Measurements from ENCODE around the gene MMP2. TPM values are rescaled to one million over a fixed set of nuclear protein-coding genes. Genes with fewer than 3 reads are reported as not detected.

The MMP2 gene
- total and polyA plus RNA-seq, 7 donors, result 16.0 to 60.9 (median 23.2) TPM

GRCh38 chr16:55527885-55528284, 48.9 kb downstream of the MMP2 start:
- H3K27ac ChIP-seq, result no peak overlapping the region
- intact Hi-C loops (cut with DNase I), result no loop called here

DNA sequence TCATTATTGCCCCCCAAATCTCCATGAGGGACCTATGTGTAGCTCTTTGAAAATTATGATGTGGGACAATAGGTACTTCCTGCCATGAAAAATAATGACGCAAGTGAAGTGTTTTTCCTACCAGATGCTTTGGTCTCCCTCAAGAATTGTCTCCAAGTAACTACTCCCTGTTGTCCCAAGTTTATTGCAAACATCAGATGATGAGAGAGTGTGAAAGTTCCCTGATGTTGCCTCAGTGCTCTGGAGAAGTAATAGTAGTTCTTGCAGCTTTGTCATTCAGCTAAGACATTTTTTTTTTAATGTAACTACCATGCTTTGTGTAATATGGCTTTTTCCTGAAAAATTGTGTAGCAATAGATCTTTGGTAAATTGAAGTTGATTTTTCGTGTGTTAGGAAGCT, 50.0 kb downstream of the MMP2 start:
- no peaks in the 10 kb centered on the region for H3K27me3 ChIP-seq (ENCODE audit: insufficient read depth in 3 of 3, low read length in 2 of 3)
- no peaks in the 10 kb centered on the region for H3K36me3 ChIP-seq (ENCODE audit: insufficient read depth in 1 of 2, low read depth in 1 of 2)
- no peak for DNase-seq
- 62 to 70% (median 64%) methylated on average over 2 of the region's 2 CpGs for WGBS, 3 donors
- no peaks in the 10 kb centered on the region for H3K4me1 ChIP-seq
- H3K27ac ChIP-seq, result no peak overlapping the region
- ATAC-seq, result peak in 1 of 4 donors; percentile 47
- no peak for TF ChIP-seq CTCF (IDR thresholded peaks at IDR 0.05)
- intact Hi-C loops (cut with DNase I), result no loop called here
- no peaks in the 10 kb centered on the region for H3K9me3 ChIP-seq
- H3K4me3 ChIP-seq, result no peak overlapping the region

More at GRCh38 chr16:55527885-55528284, 48.9 kb downstream of the MMP2 start:
- Histone ChIP-seq H3K9me3 (peaks cover 3% of the 10 kb centered on the region), H3K27me3 (ENCODE audit: insufficient read depth in 3 of 3, low read length in 2 of 3) (no peaks in the 10 kb centered on the region), H3K4me3 (no peak overlapping the region), H3K4me1 (no peaks in the 10 kb centered on the region), H3K36me3 (ENCODE audit: insufficient read depth in 1 of 2, low read depth in 1 of 2) (no peaks in the 10 kb centered on the region)
- no peak for DNase-seq
- no peak for TF ChIP-seq CTCF (IDR thresholded peaks at IDR 0.05)
- no peak for ATAC-seq

DNA sequence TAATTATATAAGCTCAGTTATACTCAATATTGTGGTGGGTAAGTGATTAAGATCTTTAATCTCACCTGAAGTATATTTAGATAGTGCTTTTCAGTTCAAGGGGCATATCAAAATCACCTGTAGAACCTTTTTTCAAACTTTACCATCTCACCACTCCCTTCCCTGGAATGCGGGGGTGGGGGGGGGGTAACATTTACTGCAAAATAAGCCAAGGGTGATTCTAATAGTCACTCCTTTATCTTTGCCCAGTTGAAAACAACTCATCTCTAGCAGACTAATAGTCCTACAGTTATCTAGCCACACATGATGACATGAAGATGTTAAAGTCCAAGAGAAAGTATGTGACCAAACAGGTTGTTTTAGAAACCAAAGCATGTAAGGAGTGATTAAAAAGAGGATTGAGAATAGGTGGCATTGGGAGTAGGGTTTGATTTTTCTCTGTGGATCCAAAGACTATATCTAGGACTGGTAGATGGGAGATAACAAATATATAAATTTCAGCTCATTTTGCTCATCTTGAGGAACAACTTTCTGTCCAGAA, 51.4 kb downstream of the MMP2 start:
- intact Hi-C loops (cut with DNase I), result no loop called here
- TF ChIP-seq CTCF (IDR thresholded peaks at IDR 0.05), result no peak

DNA sequence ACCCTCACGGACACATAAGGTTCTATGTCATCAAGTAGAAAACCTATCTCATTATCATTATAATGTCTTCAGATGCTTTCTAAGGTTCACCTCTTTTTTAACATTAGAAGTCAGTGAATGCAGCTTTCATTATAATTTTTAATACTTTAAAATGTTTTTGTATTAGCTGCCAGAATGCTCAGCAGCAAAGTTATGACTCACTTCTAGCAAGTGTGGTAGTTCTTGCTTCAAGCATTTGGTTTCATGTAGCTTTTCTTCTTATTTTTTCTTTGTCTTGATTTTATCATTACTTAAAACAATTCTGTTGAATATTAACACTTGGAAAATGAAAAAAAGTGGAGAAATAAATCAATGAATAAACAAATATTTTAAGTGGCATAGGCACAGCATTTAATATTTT, 53.2 kb downstream of the MMP2 start:
- no peak for TF ChIP-seq CTCF (IDR thresholded peaks at IDR 0.05)
- DNase-seq (no peak), ATAC-seq (no peak)
- Histone ChIP-seq H3K4me1 (no peaks in the 10 kb centered on the region), H3K27ac (no peak overlapping the region), H3K4me3 (no peak overlapping the region), H3K9me3 (no peaks in the 10 kb centered on the region), H3K27me3 (ENCODE audit: insufficient read depth in 3 of 3, low read length in 2 of 3) (no peaks in the 10 kb centered on the region), H3K36me3 (ENCODE audit: insufficient read depth in 1 of 2, low read depth in 1 of 2) (no peaks in the 10 kb centered on the region)
- 88 to 97% (median 90%) methylated on average over 1 of the region's 1 CpG for WGBS, 3 donors
- intact Hi-C loops (cut with DNase I), result no loop called here

More for the DNA sequence above, 51.4 kb downstream of the MMP2 start:
- DNase-seq, result no peak
- Histone ChIP-seq H3K36me3 (ENCODE audit: insufficient read depth in 1 of 2, low read depth in 1 of 2) (no peaks in the 10 kb centered on the region), H3K4me3 (no peak overlapping the region), H3K27me3 (ENCODE audit: insufficient read depth in 3 of 3, low read length in 2 of 3) (no peaks in the 10 kb centered on the region), H3K9me3 (no peaks in the 10 kb centered on the region), H3K27ac (no peak overlapping the region), H3K4me1 (no peaks in the 10 kb centered on the region)
- WGBS, 3 donors, result 98 to 100% (median 100%) methylated on average over 1 of the region's 1 CpG
- ATAC-seq, result no peak

GRCh38 chr16:55534756-55535155, 55.8 kb downstream of the MMP2 start:
- Histone ChIP-seq H3K9me3 (no peaks in the 10 kb centered on the region), H3K27me3 (ENCODE audit: insufficient read depth in 3 of 3, low read length in 2 of 3) (no peaks in the 10 kb centered on the region), H3K27ac (no peak overlapping the region), H3K4me1 (no peaks in the 10 kb centered on the region), H3K4me3 (no peak overlapping the region), H3K36me3 (ENCODE audit: insufficient read depth in 1 of 2, low read depth in 1 of 2) (no peaks in the 10 kb centered on the region)
- DNase-seq (no peak), ATAC-seq (no peak)
- 74 to 86% (median 77%) methylated on average over 2 of the region's 2 CpGs for WGBS, 3 donors
- TF ChIP-seq CTCF (IDR thresholded peaks at IDR 0.05), result no peak
- intact Hi-C loops (cut with DNase I), result no loop called here
